ENCODE measurements around the gene C15orf62.

DNA sequence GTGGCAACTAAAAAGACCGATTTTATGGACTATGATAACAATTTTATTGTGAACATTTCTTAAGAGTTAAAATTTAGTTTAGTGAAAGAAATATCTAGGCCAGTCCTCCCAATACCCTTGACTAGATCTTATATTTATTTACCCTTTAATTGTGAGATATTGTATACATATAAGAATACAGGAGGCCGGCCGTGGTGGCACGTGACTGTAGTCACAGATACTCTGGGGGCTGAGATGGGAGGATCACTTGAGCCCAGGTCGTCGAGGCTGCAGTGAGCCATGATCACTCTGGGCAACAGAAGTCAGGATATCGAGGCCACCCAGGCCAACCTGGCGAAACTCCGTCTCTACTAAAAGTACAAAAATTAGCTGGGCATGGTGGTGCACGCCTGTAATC is 14.0 kb upstream of the C15orf62 start:
- TF ChIP-seq POLR2AphosphoS5 (IDR thresholded peaks at IDR 0.05) (no peak), CTCF (IDR thresholded peaks at IDR 0.05) (no peak), POLR2A (IDR thresholded peaks at IDR 0.05) (no peak), EP300 (IDR thresholded peaks at IDR 0.05) (no peak)

All from upper lobe of left lung (tissue), 4 donors.